BJ (cell line): ENCODE data around the gene MACO1. TPM values are rescaled to one million over a fixed set of nuclear protein-coding genes. Genes with fewer than 3 reads are reported as not detected.

Source experiments
- CTCF ChIA-PET: fragments of 350-600 bp; formaldehyde crosslinking; extraction: SDS; loops from one replicate; lab custom pipeline; 2021; ENCODE audit warnings: antibody characterized with exemption, inconsistent platforms; lab: Yijun Ruan, JAX
- POLR2A ChIA-PET: fragments of 300-600 bp; sonication (Branson Sonifier 250); formaldehyde crosslinking; extraction: SDS; loops from one replicate; lab custom pipeline; 2021; ENCODE audit warnings: antibody characterized with exemption; lab: Charles Lee
- DNase-seq: peaks from one replicate; pipeline ENCODE4 v3.0.0-alpha.2; 2011; ENCODE audit warnings: low read depth
- H3K27me3 ChIP-seq: 2 replicates; pipeline ENCODE4 v1.6.0; 2011; ENCODE audit warnings: low read length; ENCODE audit not compliant: control insufficient read depth, insufficient read depth
- H3K36me3 ChIP-seq: 2 replicates; pipeline ENCODE4 v1.5.1; 2011; ENCODE audit warnings: low read length; ENCODE audit not compliant: control insufficient read depth, insufficient read depth
- H3K4me3 ChIP-seq: 2 replicates; pipeline ENCODE4 v1.5.1; 2011; ENCODE audit warnings: low read depth, mild to moderate bottlenecking, control low read depth, low read length
- CTCF ChIP-seq: IDR thresholded peaks from 2 replicates; pipeline ENCODE4 v1.5.1; 2011; ENCODE audit warnings: low read depth, mild to moderate bottlenecking, control low read depth, inconsistent platforms, low read length, moderate library complexity; ENCODE audit not compliant: insufficient read depth
- polyA plus RNA-seq: library from polyadenylated mRNA; depleted of rRNA; stranded (reverse); fragments of >200 nt; gene quantifications from 2 replicates; pipeline ENCODE4 v1.2.3, GENCODE V29; 2011

Gene MACO1
- polyA plus RNA-seq, 1 experiment: 9.5 TPM

GRCh38 chr1:25478633-25479032 is 47.9 kb downstream of the MACO1 start:
- no peak overlapping the region for H3K4me3 ChIP-seq
- ChIA-PET POLR2A (no interaction called here), CTCF (no interaction called here)
- no peaks in the 10 kb centered on the region for H3K36me3 ChIP-seq
- TF ChIP-seq CTCF: no peak
- DNase-seq: no peak
- no peaks in the 10 kb centered on the region for H3K27me3 ChIP-seq

- no peak for TF ChIP-seq CTCF
- H3K4me3 ChIP-seq: no peak overlapping the region
- ChIA-PET CTCF (no interaction called here), POLR2A (no interaction called here)
- H3K36me3 ChIP-seq: no peaks in the 10 kb centered on the region
- no peaks in the 10 kb centered on the region for H3K27me3 ChIP-seq
- DNase-seq: no peak
These were observed 50.9 kb downstream of the MACO1 start for GRCh38 chr1:25481625-25482024.

GRCh38 chr1:25482211-25482610 is 51.5 kb downstream of the MACO1 start:
- TF ChIP-seq CTCF: no peak
- ChIA-PET POLR2A (no interaction called here), CTCF (no interaction called here)
- no peak for DNase-seq
- Histone ChIP-seq H3K4me3 (no peak overlapping the region), H3K27me3 (no peaks in the 10 kb centered on the region), H3K36me3 (no peaks in the 10 kb centered on the region; the same call in 1 of the 2 replicates)

GRCh38 chr1:25484096-25484495 is 53.4 kb downstream of the MACO1 start:
- no peak for TF ChIP-seq CTCF
- ChIA-PET POLR2A (no interaction called here), CTCF (interaction anchor here (1.4 kb wide), 1 partner anchor 37 kb away, joined by 3 read pairs; no protein-coding TSS in a partner anchor)
- no peak for DNase-seq
- Histone ChIP-seq H3K27me3 (no peaks in the 10 kb centered on the region), H3K4me3 (no peak overlapping the region), H3K36me3 (peaks cover 2% of the 10 kb centered on the region; the same call in 1 of the 2 replicates)

GRCh38 chr1:25484533-25484932 is 53.8 kb downstream of the MACO1 start:
- no peak for TF ChIP-seq CTCF
- Histone ChIP-seq H3K27me3 (no peaks in the 10 kb centered on the region), H3K36me3 (peaks cover 2% of the 10 kb centered on the region; the same call in 1 of the 2 replicates), H3K4me3 (no peak overlapping the region)
- ChIA-PET POLR2A (no interaction called here), CTCF (interaction anchor here (0.5 to 1.4 kb wide), 4 partner anchors 8 to 557 kb away, joined by 3 to 5 read pairs (median 4); no protein-coding TSS in a partner anchor)
- DNase-seq: no peak
